Natural killer cell (primary cell): ENCODE results near the gene SH3BP2. TPM values are rescaled to one million over a fixed set of nuclear protein-coding genes. Genes with fewer than 3 reads are reported as not detected.
A peak's percentile ranks its signal among the peaks of the same experiment; 100 is the strongest.

ENCODE experiments used
- ATAC-seq, 3 donors: fragments of 150-1000 bp in 2 of 3; fragments of 200-7000 bp in 1 of 3; cut with Tn5 transposase; 1 replicate in 1 of 3; 2 replicates in 2 of 3; pipeline ENCODE4 v1.10.0; 2021; ENCODE audit warnings: mild to moderate bottlenecking in 2 of 3, moderate library complexity in 2 of 3
- DNase-seq, 2 donors: peaks; one replicate each; pipeline versions ENCODE4 v3.0.0 to v3.0.0-alpha.2; 2013 to 2021; ENCODE audit warnings: mixed read lengths in 1 of 2
- H3K27ac ChIP-seq: one replicate; pipeline ENCODE4 v1.5.1; 2013; ENCODE audit warnings: mild to moderate bottlenecking, low read length
- H3K27me3 ChIP-seq: one replicate; pipeline ENCODE4 v1.6.1; 2013; ENCODE audit warnings: low read length; ENCODE audit not compliant: control insufficient read depth, insufficient read depth
- H3K36me3 ChIP-seq: one replicate; pipeline ENCODE4 v1.6.1; 2013; ENCODE audit warnings: low read length; ENCODE audit not compliant: control insufficient read depth, insufficient read depth
- H3K4me1 ChIP-seq: one replicate; pipeline ENCODE4 v1.6.1; 2013; ENCODE audit warnings: low read length; ENCODE audit not compliant: control insufficient read depth, insufficient read depth
- H3K4me3 ChIP-seq: one replicate; pipeline ENCODE4 v1.5.1; 2013; ENCODE audit warnings: low read length
- H3K9me3 ChIP-seq: one replicate; pipeline ENCODE4 v1.6.1; 2013; ENCODE audit warnings: low read length; ENCODE audit not compliant: control insufficient read depth, insufficient read depth
- H3K27ac Mint-ChIP-seq, 2 donors: one replicate each; pipeline ENCODE4 v1.8.0; 2022; ENCODE audit warnings: mild to moderate bottlenecking in 2 of 2, mixed read lengths in 2 of 2, moderate library complexity in 1 of 2
- H3K27me3 Mint-ChIP-seq, 2 donors: one replicate each; pipeline ENCODE4 v1.8.0; 2022; ENCODE audit warnings: low read depth in 2 of 2, mixed read lengths in 2 of 2
- H3K36me3 Mint-ChIP-seq: one replicate; pipeline ENCODE4 v1.8.0; 2022; ENCODE audit warnings: mixed read lengths
- H3K4me1 Mint-ChIP-seq, 2 donors: one replicate each; pipeline ENCODE4 v1.8.0; 2022; ENCODE audit warnings: mixed read lengths in 2 of 2
- H3K4me3 Mint-ChIP-seq: one replicate; pipeline ENCODE4 v1.8.0; 2022; ENCODE audit warnings: mild to moderate bottlenecking, moderate library complexity, mixed read lengths
- H3K9me3 Mint-ChIP-seq, 2 donors: one replicate each; pipeline ENCODE4 v1.8.0; 2022; ENCODE audit warnings: mixed read lengths in 2 of 2
- WGBS: methylation state at CpG from one replicate; pipeline ENCODE4 v1.1.7; 2013; ENCODE audit warnings: missing lambda C conversion rate; ENCODE audit not compliant: insufficient coverage; 5-methylcytosine and 5-hydroxymethylcytosine counted together
- intact Hi-C: fragments of 100-400 bp; cut with micrococcal nuclease; formaldehyde crosslinking; loops from one replicate; pipeline ENCODE4 v1.14.2; 2022
- total RNA-seq, 4 donors: library from RNA; stranded (reverse); fragments of 120-200 nt in 1 of 4; gene quantifications; one replicate each; pipeline versions ENCODE4 v1.2.3 to v1.2.4, GENCODE V29; 2013 to 2022
- TF ChIP-seq, protein P1 (sequence below): fragments of 200-600 bp; IDR thresholded peaks from one replicate; pipeline ENCODE4 v1.8.0; 2022; ENCODE audit warnings: antibody characterized with exemption

SH3BP2 gene
- total RNA-seq, 3 donors from 2014 or later (not counting 1 experiment from before 2014, with no cell fraction given) = 213 to 283 (median 221) TPM

- Histone ChIP-seq H3K4me3 (no peak overlapping the region), H3K27ac (peak overlapping the region; percentile 93), H3K36me3 (no peaks in the 10 kb centered on the region), H3K9me3 (peaks cover 3% of the 10 kb centered on the region), H3K27me3 (no peaks in the 10 kb centered on the region), H3K4me1 (peaks cover 54% of the 10 kb centered on the region)
- H3K27me3 Mint-ChIP-seq = no peaks in the 10 kb centered on the region
- ATAC-seq = no peak
- peaks cover 7% of the 10 kb centered on the region for H3K36me3 Mint-ChIP-seq
- peaks cover 11 to 54% of the 10 kb centered on the region in 2 donors for H3K4me1 Mint-ChIP-seq
- no peaks in the 10 kb centered on the region for H3K9me3 Mint-ChIP-seq
- no peak for DNase-seq
- TF ChIP-seq, protein P1, sequence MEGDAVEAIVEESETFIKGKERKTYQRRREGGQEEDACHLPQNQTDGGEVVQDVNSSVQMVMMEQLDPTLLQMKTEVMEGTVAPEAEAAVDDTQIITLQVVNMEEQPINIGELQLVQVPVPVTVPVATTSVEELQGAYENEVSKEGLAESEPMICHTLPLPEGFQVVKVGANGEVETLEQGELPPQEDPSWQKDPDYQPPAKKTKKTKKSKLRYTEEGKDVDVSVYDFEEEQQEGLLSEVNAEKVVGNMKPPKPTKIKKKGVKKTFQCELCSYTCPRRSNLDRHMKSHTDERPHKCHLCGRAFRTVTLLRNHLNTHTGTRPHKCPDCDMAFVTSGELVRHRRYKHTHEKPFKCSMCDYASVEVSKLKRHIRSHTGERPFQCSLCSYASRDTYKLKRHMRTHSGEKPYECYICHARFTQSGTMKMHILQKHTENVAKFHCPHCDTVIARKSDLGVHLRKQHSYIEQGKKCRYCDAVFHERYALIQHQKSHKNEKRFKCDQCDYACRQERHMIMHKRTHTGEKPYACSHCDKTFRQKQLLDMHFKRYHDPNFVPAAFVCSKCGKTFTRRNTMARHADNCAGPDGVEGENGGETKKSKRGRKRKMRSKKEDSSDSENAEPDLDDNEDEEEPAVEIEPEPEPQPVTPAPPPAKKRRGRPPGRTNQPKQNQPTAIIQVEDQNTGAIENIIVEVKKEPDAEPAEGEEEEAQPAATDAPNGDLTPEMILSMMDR = no peak
- H3K4me3 Mint-ChIP-seq = no peak overlapping the region
- intact Hi-C loops = no loop called here
- 63% methylated on average over 9 of the region's 9 CpGs for WGBS
- peak overlapping the region; percentile 64 to 88 for H3K27ac Mint-ChIP-seq
These were observed 6.1 kb upstream of the SH3BP2 start for GRCh38 chr4:2786794-2787229.

DNA sequence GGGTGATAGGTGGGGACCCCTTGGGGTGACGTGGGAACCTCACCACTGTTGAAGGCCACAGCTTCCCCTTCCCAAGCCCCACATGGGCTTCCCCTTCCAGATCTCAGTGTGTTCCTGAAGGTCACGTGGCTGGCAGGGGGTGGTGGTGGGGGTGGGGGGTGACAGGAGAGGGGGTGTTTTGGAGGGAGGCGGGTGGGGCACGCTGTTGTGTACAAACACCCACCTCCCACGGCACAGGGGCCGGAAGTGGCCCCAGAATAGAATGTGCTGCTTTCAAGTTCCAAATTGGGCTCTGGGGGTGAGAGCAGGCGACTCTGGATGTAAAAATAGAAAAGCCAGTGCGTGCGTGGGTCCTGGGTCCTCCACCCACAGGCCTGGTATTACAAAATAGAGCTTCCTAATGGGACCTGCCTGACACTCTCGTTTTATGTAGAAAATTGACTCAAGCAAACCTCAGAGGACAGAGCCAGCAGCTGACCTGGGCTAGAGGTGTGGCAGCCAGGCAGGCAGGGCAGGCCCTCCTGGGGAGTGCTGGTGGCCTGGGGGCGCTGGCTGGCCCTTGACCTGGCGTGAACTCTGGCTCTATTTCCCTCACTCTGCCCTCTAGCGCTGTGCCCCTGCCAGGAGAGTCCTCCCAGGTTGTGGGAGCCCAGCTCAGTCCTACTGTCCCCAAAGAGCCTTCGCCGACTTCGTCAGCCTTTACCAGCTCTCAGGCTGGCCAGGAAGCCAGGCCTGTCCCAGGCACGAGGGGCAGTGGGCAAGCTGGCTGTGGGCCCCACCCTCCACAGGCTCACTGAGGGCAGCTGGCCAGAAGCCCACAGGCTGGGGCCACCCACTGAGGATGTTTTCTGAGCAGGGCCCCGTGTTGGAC lies 5.4 kb upstream of the SH3BP2 start:
- peaks cover 11 to 60% of the 10 kb centered on the region in 2 donors for H3K4me1 Mint-ChIP-seq
- H3K36me3 Mint-ChIP-seq = peaks cover 7% of the 10 kb centered on the region
- peak; percentile 67 to 80 (median 72) for ATAC-seq
- H3K9me3 Mint-ChIP-seq = no peaks in the 10 kb centered on the region
- no peaks in the 10 kb centered on the region for H3K27me3 Mint-ChIP-seq
- intact Hi-C loops = no loop called here
- Histone ChIP-seq H3K27ac (peak overlapping the region; percentile 93), H3K4me3 (no peak overlapping the region), H3K36me3 (no peaks in the 10 kb centered on the region), H3K27me3 (no peaks in the 10 kb centered on the region), H3K9me3 (no peaks in the 10 kb centered on the region), H3K4me1 (peaks cover 61% of the 10 kb centered on the region)
- peak overlapping the region; percentile 64 to 88 for H3K27ac Mint-ChIP-seq
- H3K4me3 Mint-ChIP-seq = peak overlapping the region; percentile 66
- DNase-seq = peak; percentile 22 to 79
- TF ChIP-seq, protein P1 = no peak
- WGBS = 32% methylated on average over 16 of the region's 18 CpGs

DNA sequence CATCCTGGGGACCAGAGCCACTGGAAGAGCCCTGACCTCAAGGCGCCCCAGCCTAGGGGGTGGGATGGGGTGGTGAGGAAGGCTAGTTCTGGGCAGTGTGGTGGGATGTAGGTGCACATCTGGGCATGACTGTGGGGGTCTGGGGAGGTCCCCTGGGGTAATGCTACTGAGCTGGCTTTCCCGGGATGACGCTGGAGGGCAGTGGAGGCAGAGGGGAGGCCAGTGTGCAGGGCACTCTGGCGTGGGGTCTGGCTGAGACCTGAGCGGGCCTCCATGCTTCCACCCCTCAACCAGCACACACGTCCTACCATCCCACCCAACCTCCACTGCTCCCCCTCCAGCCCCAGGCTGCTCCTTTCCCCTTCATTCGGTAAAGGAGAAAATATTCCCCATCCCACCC lies 4.8 kb upstream of the SH3BP2 start:
- DNase-seq = no peak
- H3K4me1 ChIP-seq = peaks cover 65% of the 10 kb centered on the region
- peaks cover 11 to 60% of the 10 kb centered on the region in 2 donors for H3K4me1 Mint-ChIP-seq
- no peaks in the 10 kb centered on the region for H3K27me3 Mint-ChIP-seq
- no peak for ATAC-seq
- 98% methylated on average over 7 of the region's 7 CpGs for WGBS
- H3K36me3 ChIP-seq = no peaks in the 10 kb centered on the region
- no peak overlapping the region for H3K4me3 Mint-ChIP-seq
- no peaks in the 10 kb centered on the region for H3K27me3 ChIP-seq
- TF ChIP-seq, protein P1 = no peak
- H3K9me3 ChIP-seq = no peaks in the 10 kb centered on the region
- H3K36me3 Mint-ChIP-seq = peaks cover 7% of the 10 kb centered on the region
- intact Hi-C loops = no loop called here
- H3K9me3 Mint-ChIP-seq = no peaks in the 10 kb centered on the region
- peak overlapping the region; percentile 93 for H3K27ac ChIP-seq
- H3K27ac Mint-ChIP-seq = peak overlapping the region; percentile 64 to 88
- no peak overlapping the region for H3K4me3 ChIP-seq
